Ishikawa (cell line): ENCODE data around the gene BPIFB3.

Source experiments
- EP300 ChIP-seq: IDR thresholded peaks from 2 replicates; pipeline ENCODE4 v1.6.1; 2012; ENCODE audit warnings: borderline replicate concordance
- FOXM1 ChIP-seq: IDR thresholded peaks from 2 replicates; pipeline ENCODE4 v1.6.1; 2012; ENCODE audit warnings: low read depth, borderline replicate concordance
- NFIC ChIP-seq: IDR thresholded peaks from 2 replicates; pipeline ENCODE4 v1.6.1; 2012
- RAD21 ChIP-seq: IDR thresholded peaks from 2 replicates; pipeline ENCODE4 v1.6.1; 2012; ENCODE audit warnings: low read depth
- REST ChIP-seq: IDR thresholded peaks from 2 replicates; pipeline ENCODE4 v1.6.1; 2012; ENCODE audit warnings: low read depth, mild to moderate bottlenecking
- TCF12 ChIP-seq: IDR thresholded peaks from 2 replicates; pipeline ENCODE4 v1.6.1; 2012; ENCODE audit warnings: low read depth
- YY1 ChIP-seq: IDR thresholded peaks from 2 replicates; pipeline ENCODE4 v1.6.1; 2012; ENCODE audit warnings: low read depth

GRCh38 chr20:33074675-33075074 lies 21.0 kb downstream of the BPIFB3 start:
- TF ChIP-seq TCF12: no peak
- TF ChIP-seq YY1: no peak
- TF ChIP-seq RAD21: no peak
- no peak for TF ChIP-seq EP300
- TF ChIP-seq REST: no peak
- TF ChIP-seq NFIC: no peak
- no peak for TF ChIP-seq FOXM1
